HG03025 (cell line): ENCODE data around the gene RGPD8.
"Not testable (repeated sequence)": the region's sequence is repeated elsewhere in the genome, so short reads cannot be mapped to it uniquely, and the experiment has no call there.

ENCODE experiments used
- ATAC-seq: cut with Tn5 transposase; IDR thresholded peaks from one replicate; pipeline ENCODE4 v1.9.1; 2021; ENCODE audit warnings: mild to moderate bottlenecking, moderate library complexity; ENCODE audit not compliant: unreplicated experiment, low FRiP score

RGPD8 gene

GRCh38 chr2:112433480-112433879 is at the start of gene RGPD8:
Gene RGPD8 (minus strand): TSS chr2:112433645. CDS start chr2:112433453, 192 bp downstream.
- ATAC-seq = peak; percentile 95

- ATAC-seq = no peak
These were observed 49.6 kb upstream of the RGPD8 start for GRCh38 chr2:112483042-112483473.

GRCh38 chr2:112482309-112483041 is 49.0 kb upstream of the RGPD8 start:
- peak; percentile 17 for ATAC-seq

- ATAC-seq = peak; percentile 75
These were observed 48.2 kb upstream of the RGPD8 start, which contains the start of gene TTL for GRCh38 chr2:112481528-112482233. Gene TTL (plus strand): TSS chr2:112482156. CDS start chr2:112482345, 189 bp downstream.

GRCh38 chr2:112481050-112481527 is 47.6 kb upstream of the RGPD8 start:
- peak; percentile 53 for ATAC-seq

GRCh38 chr2:112480530-112481049 is 47.1 kb upstream of the RGPD8 start:
- ATAC-seq = no peak

GRCh38 chr2:112476434-112476833 is 43.0 kb upstream of the RGPD8 start:
- ATAC-seq = no peak

- no peak for ATAC-seq
These were observed 41.5 kb upstream of the RGPD8 start for GRCh38 chr2:112474844-112475486.

- ATAC-seq = no peak
These were observed 39.3 kb upstream of the RGPD8 start for GRCh38 chr2:112472547-112473263.

GRCh38 chr2:112465382-112465781 is 31.9 kb upstream of the RGPD8 start:
- ATAC-seq = no peak

- ATAC-seq = no peak
These were observed 29.8 kb upstream of the RGPD8 start for GRCh38 chr2:112463256-112463655.

GRCh38 chr2:112462178-112462577 is 28.7 kb upstream of the RGPD8 start:
- ATAC-seq = no peak

GRCh38 chr2:112459372-112459771 is 25.9 kb upstream of the RGPD8 start:
- ATAC-seq = no peak

GRCh38 chr2:112454586-112454985 is 21.1 kb upstream of the RGPD8 start:
- ATAC-seq = no peak

- no peak for ATAC-seq
These were observed 17.9 kb upstream of the RGPD8 start for GRCh38 chr2:112451317-112451716.

GRCh38 chr2:112449854-112450253 is 16.4 kb upstream of the RGPD8 start:
- ATAC-seq = no peak

- not testable (repeated sequence) for ATAC-seq
These were observed 10.8 kb upstream of the RGPD8 start for GRCh38 chr2:112444256-112444655.

- not testable (repeated sequence) for ATAC-seq
These were observed 5.3 kb upstream of the RGPD8 start for GRCh38 chr2:112438603-112439261.

GRCh38 chr2:112437405-112437831 is 4.0 kb upstream of the RGPD8 start:
- not testable (repeated sequence) for ATAC-seq

- ATAC-seq = not testable (repeated sequence)
These were observed 3.5 kb upstream of the RGPD8 start for GRCh38 chr2:112436993-112437392.
